ENCODE results near the gene VMP1. TPM values are rescaled to one million over a fixed set of nuclear protein-coding genes. Genes with fewer than 3 reads are reported as not detected.

Gene VMP1
- total and polyA plus RNA-seq, 2 donors from 2014 or later = 96.4 to 338 TPM

DNA sequence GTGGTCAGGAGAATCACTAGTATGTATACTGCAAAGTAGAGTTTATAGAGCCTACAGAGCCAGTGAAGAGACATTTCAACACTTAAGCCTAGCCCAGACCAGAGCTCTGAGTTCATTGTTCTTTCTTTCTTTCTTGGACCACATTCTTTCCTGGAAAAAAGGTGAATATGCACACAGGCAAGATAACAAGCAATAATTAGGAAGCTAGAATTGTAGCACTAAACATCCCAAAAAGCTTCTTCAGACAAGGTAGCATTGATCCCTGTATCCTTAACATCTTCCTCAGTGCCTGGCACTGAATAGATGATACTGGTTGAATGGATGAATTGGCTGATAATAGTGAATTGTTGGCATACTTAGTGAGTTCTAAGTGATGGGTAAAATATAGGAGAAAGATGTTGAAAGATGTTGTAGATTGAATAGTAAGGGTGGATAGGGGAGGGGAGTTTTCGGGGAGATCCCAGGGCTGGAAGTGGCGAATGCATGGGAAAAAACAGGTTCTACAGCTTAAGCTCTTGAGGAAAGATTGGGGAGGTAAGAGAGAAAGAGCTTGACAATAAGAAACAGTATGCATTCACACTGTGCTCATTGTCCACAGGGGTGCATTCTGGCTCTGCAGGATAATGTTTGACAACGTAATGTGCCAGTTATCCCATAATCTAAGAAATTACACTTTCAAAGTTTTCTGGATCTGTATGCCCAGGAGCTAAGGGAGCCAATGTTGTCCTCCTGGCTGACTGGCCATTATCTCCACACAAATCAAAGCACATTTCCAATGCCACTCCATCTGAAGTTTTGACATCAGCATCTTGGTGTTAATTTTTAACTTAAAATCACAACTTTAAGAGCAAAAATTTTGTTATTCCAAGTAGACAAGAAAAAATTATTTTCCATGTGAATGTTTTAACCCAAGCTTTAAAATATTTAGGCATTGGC is 149.7 kb downstream of the VMP1 start:
- no peaks in the 10 kb centered on the region for H3K27me3 ChIP-seq (ENCODE audit: control insufficient read depth, insufficient read depth, low read length)
- DNase-seq (no peak), FAIRE-seq (no peak)
- TF ChIP-seq, protein P1, sequence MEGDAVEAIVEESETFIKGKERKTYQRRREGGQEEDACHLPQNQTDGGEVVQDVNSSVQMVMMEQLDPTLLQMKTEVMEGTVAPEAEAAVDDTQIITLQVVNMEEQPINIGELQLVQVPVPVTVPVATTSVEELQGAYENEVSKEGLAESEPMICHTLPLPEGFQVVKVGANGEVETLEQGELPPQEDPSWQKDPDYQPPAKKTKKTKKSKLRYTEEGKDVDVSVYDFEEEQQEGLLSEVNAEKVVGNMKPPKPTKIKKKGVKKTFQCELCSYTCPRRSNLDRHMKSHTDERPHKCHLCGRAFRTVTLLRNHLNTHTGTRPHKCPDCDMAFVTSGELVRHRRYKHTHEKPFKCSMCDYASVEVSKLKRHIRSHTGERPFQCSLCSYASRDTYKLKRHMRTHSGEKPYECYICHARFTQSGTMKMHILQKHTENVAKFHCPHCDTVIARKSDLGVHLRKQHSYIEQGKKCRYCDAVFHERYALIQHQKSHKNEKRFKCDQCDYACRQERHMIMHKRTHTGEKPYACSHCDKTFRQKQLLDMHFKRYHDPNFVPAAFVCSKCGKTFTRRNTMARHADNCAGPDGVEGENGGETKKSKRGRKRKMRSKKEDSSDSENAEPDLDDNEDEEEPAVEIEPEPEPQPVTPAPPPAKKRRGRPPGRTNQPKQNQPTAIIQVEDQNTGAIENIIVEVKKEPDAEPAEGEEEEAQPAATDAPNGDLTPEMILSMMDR (IDR thresholded peaks at IDR 0.05; ENCODE audit: borderline replicate concordance, extremely low read depth, insufficient read depth) = no peak
- no peak overlapping the region for H3K27ac ChIP-seq (ENCODE audit: low read depth in 2 of 2, low read length in 2 of 2)
- H3K9me3 ChIP-seq (ENCODE audit: control insufficient read depth in 2 of 3, insufficient read depth in 1 of 3, low read length in 3 of 3) = no peaks in the 10 kb centered on the region
- H3K9ac ChIP-seq (ENCODE audit: low read length in 3 of 3) = no peak overlapping the region
- no peak overlapping the region for H3K4me3 ChIP-seq (ENCODE audit: low read length in 3 of 3)
- no peaks in the 10 kb centered on the region for H3K36me3 ChIP-seq (ENCODE audit: control insufficient read depth in 2 of 3, insufficient read depth in 3 of 3, low read length in 3 of 3)
- intact Hi-C loops (cut with DNase I) = no loop called here
- peaks cover 0 to 6% (median 5%) of the 10 kb centered on the region in 3 donors for H3K4me1 ChIP-seq (ENCODE audit: control insufficient read depth in 2 of 3, insufficient read depth in 2 of 3, low read depth in 1 of 3, low read length in 3 of 3)

DNA sequence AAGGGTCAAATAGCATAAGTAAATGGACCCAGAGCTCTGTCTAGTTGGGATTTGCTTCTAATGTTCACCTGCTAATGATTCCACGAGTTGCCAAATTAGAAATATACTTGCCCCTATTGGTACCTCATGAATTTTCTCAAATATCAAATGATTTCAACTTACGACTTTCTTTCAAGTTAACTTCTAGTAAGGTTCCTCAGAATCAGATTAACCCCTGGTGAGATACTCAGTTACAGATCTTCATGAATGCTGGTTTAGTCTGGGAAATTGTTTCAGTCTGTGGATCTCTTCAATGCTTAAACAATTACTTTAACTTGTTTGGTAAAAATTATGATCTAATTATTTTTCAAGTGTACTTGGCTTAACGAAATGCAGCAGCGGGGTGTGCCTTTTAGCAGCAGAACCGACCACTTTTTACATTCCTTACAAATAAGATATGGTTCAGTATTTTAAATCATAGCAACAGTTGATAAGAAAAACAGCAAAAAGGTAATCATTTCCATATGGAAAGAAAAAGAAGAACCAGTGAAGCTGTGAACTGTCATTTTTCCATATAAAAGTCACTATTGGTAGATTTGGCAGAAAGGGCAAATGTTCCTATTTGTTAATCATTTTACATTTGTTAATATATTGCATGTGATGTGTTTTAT is 150.8 kb downstream of the VMP1 start:
- DNase-seq (no peak), FAIRE-seq (no peak)
- TF ChIP-seq, protein P1 (IDR thresholded peaks at IDR 0.05; ENCODE audit: borderline replicate concordance, extremely low read depth, insufficient read depth) = no peak
- Histone ChIP-seq H3K9ac (ENCODE audit: low read length in 3 of 3) (no peak overlapping the region), H3K4me1 (ENCODE audit: control insufficient read depth in 2 of 3, insufficient read depth in 2 of 3, low read depth in 1 of 3, low read length in 3 of 3) (peaks cover 0 to 2% (median 0%) of the 10 kb centered on the region in 3 donors), H3K9me3 (ENCODE audit: control insufficient read depth in 2 of 3, insufficient read depth in 1 of 3, low read length in 3 of 3) (no peaks in the 10 kb centered on the region), H3K36me3 (ENCODE audit: control insufficient read depth in 2 of 3, insufficient read depth in 3 of 3, low read length in 3 of 3) (peaks cover 0 to 2% (median 0%) of the 10 kb centered on the region in 3 donors), H3K27me3 (ENCODE audit: control insufficient read depth, insufficient read depth, low read length) (no peaks in the 10 kb centered on the region), H3K27ac (ENCODE audit: low read depth in 2 of 2, low read length in 2 of 2) (no peak overlapping the region), H3K4me3 (ENCODE audit: low read length in 3 of 3) (no peak overlapping the region)
- intact Hi-C loops (cut with DNase I) = no loop called here

DNA sequence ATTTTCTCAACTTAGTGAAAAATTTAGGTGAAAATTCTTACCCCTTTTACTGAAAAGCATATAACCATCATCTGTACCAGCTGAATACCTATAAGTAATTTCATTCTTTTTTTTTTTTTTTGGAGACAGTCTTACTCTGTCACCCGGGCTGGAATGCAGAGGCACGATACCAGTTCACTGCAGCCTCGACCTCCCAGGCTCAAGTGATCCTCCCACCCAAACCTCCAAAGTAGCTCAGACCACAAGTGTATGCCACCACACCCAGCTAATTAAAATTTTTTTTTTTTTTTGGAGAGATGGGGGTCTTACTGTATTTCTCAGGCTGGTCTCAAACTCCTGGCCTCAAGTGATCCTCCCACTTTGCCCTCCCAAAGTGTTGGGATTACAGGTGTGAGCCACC is 151.5 kb downstream of the VMP1 start:
- TF ChIP-seq, protein P1 (IDR thresholded peaks at IDR 0.05; ENCODE audit: borderline replicate concordance, extremely low read depth, insufficient read depth) = no peak
- intact Hi-C loops (cut with DNase I) = no loop called here
- Histone ChIP-seq H3K27me3 (ENCODE audit: control insufficient read depth, insufficient read depth, low read length) (no peaks in the 10 kb centered on the region), H3K4me1 (ENCODE audit: control insufficient read depth in 2 of 3, insufficient read depth in 2 of 3, low read depth in 1 of 3, low read length in 3 of 3) (no peaks in the 10 kb centered on the region), H3K9me3 (ENCODE audit: control insufficient read depth in 2 of 3, insufficient read depth in 1 of 3, low read length in 3 of 3) (no peaks in the 10 kb centered on the region), H3K36me3 (ENCODE audit: control insufficient read depth in 2 of 3, insufficient read depth in 3 of 3, low read length in 3 of 3) (peaks cover 0 to 2% (median 0%) of the 10 kb centered on the region in 3 donors), H3K4me3 (ENCODE audit: low read length in 3 of 3) (no peak overlapping the region), H3K9ac (ENCODE audit: low read length in 3 of 3) (no peak overlapping the region), H3K27ac (ENCODE audit: low read depth in 2 of 2, low read length in 2 of 2) (no peak overlapping the region)
- FAIRE-seq (no peak), DNase-seq (no peak)

Measured in kidney (tissue), 14 donors.